Ovary (tissue), 3 donors: ENCODE measurements around the gene CCDC40.

Experiments
- EP300 ChIP-seq: sonication (generic); formaldehyde crosslinking; IDR thresholded peaks from one replicate; pipeline ENCODE4 v1.6.1; 2017; ENCODE audit warnings: antibody characterized with exemption
- TF ChIP-seq, protein P1 (sequence below), 3 donors: fragments of 450-650 bp in 2 of 3; fragments of 200-600 bp in 1 of 3; IDR thresholded peaks; one replicate each; pipeline versions ENCODE4 v1.5.1 to v1.8.0; 2016 to 2022; ENCODE audit warnings: antibody characterized with exemption in 3 of 3, mild to moderate bottlenecking in 1 of 3
- donor health status: DM: no; HTN: no; CAD: no.

DNA sequence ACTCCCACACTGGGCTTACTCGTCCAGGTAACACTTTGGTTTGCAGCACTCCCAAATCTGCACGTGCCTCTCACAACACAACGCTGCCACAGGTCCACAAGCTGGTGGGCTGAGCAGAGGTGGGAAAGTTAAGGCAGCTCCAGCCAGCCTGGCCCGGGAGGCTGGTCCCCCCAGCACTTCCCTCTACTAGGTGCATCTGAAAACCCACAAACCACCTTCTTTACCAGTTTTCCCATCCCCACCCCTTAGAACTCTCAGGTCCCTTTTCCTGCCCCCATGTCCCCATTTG is 63.5 kb downstream of the CCDC40 start:
- TF ChIP-seq, protein P1, sequence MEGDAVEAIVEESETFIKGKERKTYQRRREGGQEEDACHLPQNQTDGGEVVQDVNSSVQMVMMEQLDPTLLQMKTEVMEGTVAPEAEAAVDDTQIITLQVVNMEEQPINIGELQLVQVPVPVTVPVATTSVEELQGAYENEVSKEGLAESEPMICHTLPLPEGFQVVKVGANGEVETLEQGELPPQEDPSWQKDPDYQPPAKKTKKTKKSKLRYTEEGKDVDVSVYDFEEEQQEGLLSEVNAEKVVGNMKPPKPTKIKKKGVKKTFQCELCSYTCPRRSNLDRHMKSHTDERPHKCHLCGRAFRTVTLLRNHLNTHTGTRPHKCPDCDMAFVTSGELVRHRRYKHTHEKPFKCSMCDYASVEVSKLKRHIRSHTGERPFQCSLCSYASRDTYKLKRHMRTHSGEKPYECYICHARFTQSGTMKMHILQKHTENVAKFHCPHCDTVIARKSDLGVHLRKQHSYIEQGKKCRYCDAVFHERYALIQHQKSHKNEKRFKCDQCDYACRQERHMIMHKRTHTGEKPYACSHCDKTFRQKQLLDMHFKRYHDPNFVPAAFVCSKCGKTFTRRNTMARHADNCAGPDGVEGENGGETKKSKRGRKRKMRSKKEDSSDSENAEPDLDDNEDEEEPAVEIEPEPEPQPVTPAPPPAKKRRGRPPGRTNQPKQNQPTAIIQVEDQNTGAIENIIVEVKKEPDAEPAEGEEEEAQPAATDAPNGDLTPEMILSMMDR (IDR thresholded peaks at IDR 0.05), result no peak
- TF ChIP-seq EP300, result no peak
